SU-DHL-6 (cell line): Measurements from ENCODE around the gene SLC9A2.

ENCODE experiments used
- CTCF ChIP-seq: fragments of 200-600 bp; sonication (generic); IDR thresholded peaks from one replicate; pipeline ENCODE4 v1.5.1; 2017; ENCODE audit warnings: antibody characterized with exemption, mild to moderate bottlenecking, low read length, moderate library complexity; ENCODE audit not compliant: insufficient read depth, poor library complexity, severe bottlenecking
- EZH2phosphoT487 ChIP-seq: fragments of 200-600 bp; sonication (generic), shearing (Covaris generic); conservative IDR thresholded peaks from 2 replicates; pipeline ENCODE4 v1.6.1; 2018; ENCODE audit warnings: mild to moderate bottlenecking, antibody characterized with exemption, low read length, moderate library complexity, mixed read lengths

DNA sequence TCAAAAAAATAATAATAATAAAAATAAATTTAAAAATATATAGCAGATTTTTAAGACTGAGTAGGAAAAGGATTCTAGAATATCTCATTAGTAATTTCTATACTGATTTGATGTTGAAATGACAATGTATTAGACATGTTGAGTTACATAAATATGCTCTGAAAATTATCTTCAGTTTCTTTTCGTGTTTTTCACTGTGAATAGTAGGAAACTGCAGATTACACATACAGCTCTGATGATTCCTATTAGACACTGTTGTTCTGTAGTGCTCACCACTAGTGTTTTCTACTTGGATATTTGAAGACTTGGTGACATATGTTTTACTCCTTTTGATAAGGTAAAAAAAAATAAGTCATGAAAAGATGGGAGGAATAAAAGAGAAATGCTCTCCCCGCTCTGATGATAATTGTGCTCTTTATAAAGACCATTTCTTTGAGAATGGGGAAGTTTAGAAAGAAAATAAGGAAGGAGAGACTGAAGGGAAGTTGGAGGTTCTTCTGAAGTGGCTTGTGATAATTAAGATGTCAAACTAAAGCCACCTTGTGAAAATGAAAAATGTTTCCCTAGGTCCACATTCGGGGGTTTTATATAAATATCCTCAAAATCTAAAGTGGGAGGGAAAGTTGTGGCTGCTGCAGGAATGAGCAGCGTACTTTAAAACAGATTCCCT is 52.9 kb downstream of the SLC9A2 start:
- TF ChIP-seq EZH2phosphoT487 (no peak), CTCF (no peak)
